T-helper 1 cell treated with Interleukin-12 subunit alpha and Interleukin-12 subunit beta and Interleukin-4 antibody, amounts not matched to agents 30 μg/mL and 1 μg/mL, for 36 hours (primary cell): ENCODE measurements around the gene STK39.

ENCODE experiments used
- H3K27ac Mint-ChIP-seq: one replicate; pipeline ENCODE4 v1.8.0; 2021; ENCODE audit warnings: mild to moderate bottlenecking, mixed read lengths
- H3K27me3 Mint-ChIP-seq: one replicate; pipeline ENCODE4 v1.8.0; 2021; ENCODE audit warnings: low read depth, mixed read lengths
- H3K36me3 Mint-ChIP-seq: one replicate; pipeline ENCODE4 v1.8.0; 2021; ENCODE audit warnings: low read depth, mixed read lengths
- H3K4me1 Mint-ChIP-seq: one replicate; pipeline ENCODE4 v1.8.0; 2021; ENCODE audit warnings: low read depth, mixed read lengths
- H3K4me3 Mint-ChIP-seq: one replicate; pipeline ENCODE4 v1.8.0; 2021; ENCODE audit warnings: mild to moderate bottlenecking, moderate library complexity, mixed read lengths
- H3K9me3 Mint-ChIP-seq: one replicate; pipeline ENCODE4 v1.8.0; 2021; ENCODE audit warnings: mixed read lengths

The STK39 gene

GRCh38 chr2:167939514-167940345, 307.7 kb downstream of the STK39 start:
- no peaks in the 10 kb centered on the region for H3K9me3 Mint-ChIP-seq
- no peak overlapping the region for H3K27ac Mint-ChIP-seq
- no peak overlapping the region for H3K4me3 Mint-ChIP-seq
- no peaks in the 10 kb centered on the region for H3K36me3 Mint-ChIP-seq
- H3K4me1 Mint-ChIP-seq: no peaks in the 10 kb centered on the region
- no peaks in the 10 kb centered on the region for H3K27me3 Mint-ChIP-seq

- Mint-ChIP-seq H3K4me1 (no peaks in the 10 kb centered on the region), H3K27ac (no peak overlapping the region), H3K4me3 (no peak overlapping the region), H3K27me3 (no peaks in the 10 kb centered on the region), H3K9me3 (no peaks in the 10 kb centered on the region), H3K36me3 (no peaks in the 10 kb centered on the region)
Observed at GRCh38 chr2:167937403-167937802, 310.0 kb downstream of the STK39 start.

- no peak overlapping the region for H3K4me3 Mint-ChIP-seq
- no peaks in the 10 kb centered on the region for H3K36me3 Mint-ChIP-seq
- H3K27ac Mint-ChIP-seq: no peak overlapping the region
- no peaks in the 10 kb centered on the region for H3K27me3 Mint-ChIP-seq
- H3K4me1 Mint-ChIP-seq: no peaks in the 10 kb centered on the region
- no peaks in the 10 kb centered on the region for H3K9me3 Mint-ChIP-seq
Observed at GRCh38 chr2:167935803-167936110, 311.6 kb downstream of the STK39 start.

- Mint-ChIP-seq H3K9me3 (no peaks in the 10 kb centered on the region), H3K36me3 (no peaks in the 10 kb centered on the region), H3K4me3 (no peak overlapping the region), H3K4me1 (no peaks in the 10 kb centered on the region), H3K27ac (no peak overlapping the region), H3K27me3 (peaks cover 5% of the 10 kb centered on the region)
Observed at GRCh38 chr2:167933097-167933814, 314.1 kb downstream of the STK39 start.

- H3K9me3 Mint-ChIP-seq: no peaks in the 10 kb centered on the region
- H3K36me3 Mint-ChIP-seq: no peaks in the 10 kb centered on the region
- H3K4me1 Mint-ChIP-seq: no peaks in the 10 kb centered on the region
- H3K4me3 Mint-ChIP-seq: no peak overlapping the region
- H3K27ac Mint-ChIP-seq: no peak overlapping the region
- H3K27me3 Mint-ChIP-seq: peaks cover 8% of the 10 kb centered on the region
Observed at GRCh38 chr2:167932123-167932693, 315.2 kb downstream of the STK39 start.

GRCh38 chr2:167929484-167929883, 317.9 kb downstream of the STK39 start:
- H3K27me3 Mint-ChIP-seq: peaks cover 8% of the 10 kb centered on the region
- no peak overlapping the region for H3K27ac Mint-ChIP-seq
- no peaks in the 10 kb centered on the region for H3K36me3 Mint-ChIP-seq
- no peak overlapping the region for H3K4me3 Mint-ChIP-seq
- no peaks in the 10 kb centered on the region for H3K9me3 Mint-ChIP-seq
- no peaks in the 10 kb centered on the region for H3K4me1 Mint-ChIP-seq

- Mint-ChIP-seq H3K4me1 (no peaks in the 10 kb centered on the region), H3K27ac (no peak overlapping the region), H3K36me3 (no peaks in the 10 kb centered on the region), H3K27me3 (peaks cover 8% of the 10 kb centered on the region), H3K4me3 (no peak overlapping the region), H3K9me3 (no peaks in the 10 kb centered on the region)
Observed at GRCh38 chr2:167928434-167928833, 319.0 kb downstream of the STK39 start.

GRCh38 chr2:167925758-167926157, 321.6 kb downstream of the STK39 start:
- Mint-ChIP-seq H3K4me1 (no peaks in the 10 kb centered on the region), H3K9me3 (no peaks in the 10 kb centered on the region), H3K4me3 (no peak overlapping the region), H3K27ac (no peak overlapping the region), H3K36me3 (no peaks in the 10 kb centered on the region), H3K27me3 (peaks cover 8% of the 10 kb centered on the region)

GRCh38 chr2:167924556-167924955, 322.8 kb downstream of the STK39 start:
- no peak overlapping the region for H3K4me3 Mint-ChIP-seq
- H3K27me3 Mint-ChIP-seq: peaks cover 13% of the 10 kb centered on the region
- H3K9me3 Mint-ChIP-seq: no peaks in the 10 kb centered on the region
- no peaks in the 10 kb centered on the region for H3K36me3 Mint-ChIP-seq
- no peak overlapping the region for H3K27ac Mint-ChIP-seq
- no peaks in the 10 kb centered on the region for H3K4me1 Mint-ChIP-seq

GRCh38 chr2:167916756-167917155, 330.6 kb downstream of the STK39 start:
- no peak overlapping the region for H3K4me3 Mint-ChIP-seq
- H3K9me3 Mint-ChIP-seq: no peaks in the 10 kb centered on the region
- no peak overlapping the region for H3K27ac Mint-ChIP-seq

GRCh38 chr2:167914969-167915368, 332.4 kb downstream of the STK39 start:
- no peaks in the 10 kb centered on the region for H3K36me3 Mint-ChIP-seq
- peaks cover 34% of the 10 kb centered on the region for H3K27me3 Mint-ChIP-seq
- H3K9me3 Mint-ChIP-seq: no peaks in the 10 kb centered on the region
- H3K4me1 Mint-ChIP-seq: no peaks in the 10 kb centered on the region
- H3K4me3 Mint-ChIP-seq: no peak overlapping the region
- H3K27ac Mint-ChIP-seq: no peak overlapping the region

More at GRCh38 chr2:167916756-167917155, 330.6 kb downstream of the STK39 start:
- Mint-ChIP-seq H3K36me3 (no peaks in the 10 kb centered on the region), H3K4me1 (no peaks in the 10 kb centered on the region), H3K27me3 (peaks cover 32% of the 10 kb centered on the region)

GRCh38 chr2:167908786-167909185, 338.6 kb downstream of the STK39 start:
- Mint-ChIP-seq H3K4me1 (no peaks in the 10 kb centered on the region), H3K27me3 (peaks cover 20% of the 10 kb centered on the region), H3K4me3 (no peak overlapping the region), H3K9me3 (no peaks in the 10 kb centered on the region), H3K27ac (no peak overlapping the region), H3K36me3 (no peaks in the 10 kb centered on the region)

GRCh38 chr2:167905668-167906067, 341.7 kb downstream of the STK39 start:
- Mint-ChIP-seq H3K36me3 (no peaks in the 10 kb centered on the region), H3K4me3 (no peak overlapping the region), H3K4me1 (no peaks in the 10 kb centered on the region), H3K27ac (no peak overlapping the region), H3K27me3 (peaks cover 9% of the 10 kb centered on the region), H3K9me3 (no peaks in the 10 kb centered on the region)
